ENCODE results near the gene TEAD3.
A peak's percentile ranks its signal among the peaks of the same experiment; 100 is the strongest.

The TEAD3 gene

GRCh38 chr6:35490821-35491557, 5.9 kb downstream of the TEAD3 start:
- no peak for DNase-seq

- no peak for DNase-seq
Observed at GRCh38 chr6:35489995-35490791, 6.7 kb downstream of the TEAD3 start.

GRCh38 chr6:35489066-35489465, 7.8 kb downstream of the TEAD3 start:
- DNase-seq, result no peak

- DNase-seq, result no peak
Observed at GRCh38 chr6:35488517-35488862, 8.4 kb downstream of the TEAD3 start.

- peak; percentile 75 for DNase-seq
Observed at GRCh38 chr6:35487658-35488516, 9.0 kb downstream of the TEAD3 start.

- DNase-seq, result no peak
Observed at GRCh38 chr6:35486005-35486925, 10.6 kb downstream of the TEAD3 start.

- DNase-seq, result no peak
Observed at GRCh38 chr6:35485402-35485877, 11.4 kb downstream of the TEAD3 start.

- DNase-seq, result peak; percentile 79
Observed at GRCh38 chr6:35484921-35485392, 11.9 kb downstream of the TEAD3 start.

GRCh38 chr6:35483893-35484645, 12.8 kb downstream of the TEAD3 start:
- no peak for DNase-seq

- no peak for DNase-seq
Observed at GRCh38 chr6:35483490-35483889, 13.4 kb downstream of the TEAD3 start.

- no peak for DNase-seq
Observed at GRCh38 chr6:35483062-35483461, 13.8 kb downstream of the TEAD3 start.

- DNase-seq, result no peak
Observed at GRCh38 chr6:35481226-35481625, 15.7 kb downstream of the TEAD3 start.

- DNase-seq, result no peak
Observed at GRCh38 chr6:35480176-35480575, 16.7 kb downstream of the TEAD3 start.

GRCh38 chr6:35478259-35478658, 18.6 kb downstream of the TEAD3 start:
- no peak for DNase-seq

GRCh38 chr6:35477551-35478179, 19.2 kb downstream of the TEAD3 start:
- no peak for DNase-seq

GRCh38 chr6:35477028-35477427, 19.9 kb downstream of the TEAD3 start:
- no peak for DNase-seq

GRCh38 chr6:35476004-35476403, 20.9 kb downstream of the TEAD3 start:
- DNase-seq, result no peak

GRCh38 chr6:35475573-35475972, 21.3 kb downstream of the TEAD3 start:
- no peak for DNase-seq

- no peak for DNase-seq
Observed at GRCh38 chr6:35474942-35475570, 21.8 kb downstream of the TEAD3 start.

Data from inflammatory macrophage treated with lipopolysaccharide for 4 hours (primary cell).